GM18526 (cell line): Measurements from ENCODE around the gene MAD1L1.

Source experiments
- POLR2A ChIP-seq: IDR thresholded peaks from 3 replicates; pipeline ENCODE4 v1.6.1; 2011; ENCODE audit not compliant: insufficient read length; ENCODE audit errors: extremely low read depth

The MAD1L1 gene

GRCh38 chr7:2263176-2263575, 30.4 kb upstream of the MAD1L1 start:
- TF ChIP-seq POLR2A: no peak

- no peak for TF ChIP-seq POLR2A
Measured at GRCh38 chr7:2261611-2262010, 28.9 kb upstream of the MAD1L1 start.

DNA sequence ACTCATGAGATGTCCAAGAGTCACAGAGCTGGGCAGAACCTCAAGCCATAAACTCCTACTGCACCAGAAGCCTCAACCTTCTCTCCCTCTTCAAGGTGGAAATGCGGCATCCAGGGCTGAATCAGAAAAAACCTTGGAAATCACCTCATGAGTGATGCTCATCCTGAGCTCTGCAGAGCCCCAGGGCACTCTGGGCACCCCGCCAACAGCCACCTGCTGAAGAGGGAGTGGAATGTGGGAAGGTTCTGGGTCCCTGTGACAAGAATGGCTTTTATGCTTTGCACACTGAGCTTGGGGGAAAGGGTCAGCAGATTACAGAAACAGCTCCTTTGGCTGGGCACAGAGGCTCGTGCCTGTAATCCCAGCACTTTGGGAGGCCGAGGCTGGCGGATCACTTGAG, 28.1 kb upstream of the MAD1L1 start:
- no peak for TF ChIP-seq POLR2A

DNA sequence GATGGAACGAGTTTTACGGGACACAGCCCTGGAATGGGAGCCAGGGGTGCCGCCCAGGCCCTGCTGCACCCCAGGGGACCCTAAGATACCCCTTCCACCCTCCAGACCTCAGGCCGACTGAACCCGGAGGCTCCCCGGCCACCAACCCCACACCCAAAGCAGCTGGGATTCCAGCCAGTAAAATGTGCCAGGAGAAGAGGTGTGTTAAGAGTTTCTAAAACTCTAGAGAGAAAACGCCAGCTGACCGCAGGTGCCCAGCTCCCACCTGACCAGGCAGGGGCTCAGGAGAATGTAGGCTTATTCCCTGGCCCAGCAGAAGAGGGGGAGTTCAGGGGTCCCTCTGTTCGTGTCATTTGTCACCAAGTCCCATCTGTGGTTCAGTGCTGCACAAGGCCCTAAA, 26.7 kb upstream of the MAD1L1 start:
- no peak for TF ChIP-seq POLR2A

- no peak for TF ChIP-seq POLR2A
Measured at GRCh38 chr7:2258661-2259365, 26.1 kb upstream of the MAD1L1 start.

DNA sequence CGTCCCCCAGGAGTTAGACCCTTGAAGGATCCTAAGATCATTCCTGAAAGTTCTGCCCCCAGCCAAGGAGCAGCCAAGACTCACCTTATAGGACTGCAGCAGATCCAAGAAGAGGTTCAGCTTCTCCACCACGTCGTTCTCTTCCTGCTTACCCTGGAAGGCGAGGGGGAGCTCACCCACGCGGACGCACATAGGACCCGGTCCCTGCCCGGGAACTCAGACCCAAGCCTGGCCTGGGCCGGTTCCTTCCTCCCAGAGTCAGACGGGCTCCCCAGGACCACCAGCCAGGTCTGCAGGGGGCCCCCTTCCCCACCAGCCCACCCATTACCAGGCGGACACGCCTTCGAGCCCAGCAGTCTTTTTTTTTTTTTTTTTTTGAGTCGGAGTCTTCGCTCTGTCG, 24.9 kb upstream of the MAD1L1 start:
- TF ChIP-seq POLR2A: no peak

GRCh38 chr7:2257046-2257551, 24.4 kb upstream of the MAD1L1 start:
- no peak for TF ChIP-seq POLR2A

DNA sequence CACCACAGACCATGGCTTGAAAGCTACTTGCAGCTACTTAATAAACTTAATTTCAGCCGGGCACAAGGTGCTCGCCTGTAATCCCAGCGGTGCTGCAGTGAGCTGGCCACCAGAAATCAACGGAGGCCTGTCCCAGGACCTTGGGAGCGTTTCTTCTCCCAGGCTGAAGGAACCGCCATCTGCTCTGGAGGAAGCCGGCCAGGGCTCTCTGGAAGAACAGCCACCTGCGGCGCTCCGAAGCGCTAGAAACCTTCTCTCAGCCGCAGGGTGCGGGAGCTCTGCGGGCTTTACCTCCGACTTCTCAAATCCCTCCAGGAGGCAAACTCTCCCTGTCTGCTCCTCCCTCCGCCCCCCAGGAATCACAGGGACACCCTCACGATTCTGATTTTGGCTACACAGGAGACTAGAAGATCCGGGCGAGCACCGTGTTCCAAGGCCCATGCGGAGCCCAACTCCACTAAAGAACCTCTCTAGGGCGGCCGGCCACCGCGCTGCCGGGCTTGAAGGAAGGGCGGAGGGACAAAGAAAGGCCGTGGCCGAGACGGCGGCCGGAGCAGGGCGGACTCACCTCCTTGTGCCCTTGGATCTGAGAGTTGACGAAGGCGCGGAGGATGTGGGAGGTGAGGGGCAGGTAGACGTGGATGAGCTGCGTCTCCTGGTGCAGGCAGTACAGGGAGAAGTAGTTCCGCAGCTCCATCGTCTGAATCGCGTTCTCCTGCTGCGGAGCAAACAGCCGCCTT, 23.7 kb upstream of the MAD1L1 start:
- TF ChIP-seq POLR2A: no peak

- TF ChIP-seq POLR2A: no peak
Measured at GRCh38 chr7:2255145-2256139, 22.7 kb upstream of the MAD1L1 start.

GRCh38 chr7:2254429-2255144, 21.8 kb upstream of the MAD1L1 start:
- TF ChIP-seq POLR2A: no peak

DNA sequence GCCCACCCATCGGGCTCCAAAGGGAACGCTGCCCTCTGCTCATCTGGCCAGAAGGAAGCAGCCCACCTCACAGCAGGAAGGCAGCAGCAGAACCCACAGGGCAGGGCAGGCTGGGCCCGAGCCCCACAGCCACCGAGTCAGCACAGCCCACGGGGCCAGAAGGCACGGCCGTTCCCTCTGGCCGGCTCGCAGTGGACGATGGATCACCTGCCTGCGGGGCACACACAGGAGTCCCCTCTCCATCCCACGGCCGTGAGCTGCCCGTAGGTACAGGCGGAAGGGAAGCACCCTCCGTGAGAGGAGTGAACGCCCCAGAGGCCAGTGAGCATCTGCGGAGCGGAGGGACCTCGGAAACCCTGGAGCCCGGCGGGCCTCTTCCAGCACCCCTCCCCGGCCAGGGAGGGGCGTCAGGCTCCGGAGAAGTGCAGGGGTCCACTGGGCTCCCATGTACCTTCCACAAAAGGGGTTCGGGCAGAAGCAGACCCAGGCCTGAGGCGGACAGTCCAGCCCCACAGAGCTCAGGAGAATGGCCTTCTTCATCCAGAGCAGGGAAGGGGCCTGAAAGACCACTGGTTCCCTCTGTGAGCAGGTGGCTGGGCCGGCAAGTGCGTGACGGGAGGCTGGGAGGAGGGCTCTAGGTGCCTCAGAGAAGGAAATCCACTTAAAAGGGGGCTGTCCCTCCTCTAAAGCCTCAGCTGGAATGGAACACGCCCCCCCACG, 20.9 kb upstream of the MAD1L1 start:
- no peak for TF ChIP-seq POLR2A

- TF ChIP-seq POLR2A: no peak
Measured at GRCh38 chr7:2253021-2253420, 20.3 kb upstream of the MAD1L1 start.

GRCh38 chr7:2251841-2252771, 19.4 kb upstream of the MAD1L1 start:
- TF ChIP-seq POLR2A: no peak
